Liver (tissue), 3 donors: ENCODE measurements around the gene MSI2.

Experiments
- EGR1 ChIP-seq, 2 donors: IDR thresholded peaks; 2 replicates each; pipeline ENCODE4 v1.6.1; 2016 to 2018; ENCODE audit warnings: antibody characterized with exemption in 2 of 2, low read depth in 2 of 2
- FOXA1 ChIP-seq: IDR thresholded peaks from 2 replicates; pipeline ENCODE4 v1.6.1; 2016; ENCODE audit warnings: antibody characterized with exemption
- NR2F2 ChIP-seq: IDR thresholded peaks from 2 replicates; pipeline ENCODE4 v1.6.1; 2016; ENCODE audit warnings: antibody characterized with exemption
- RAD21 ChIP-seq, 2 donors: IDR thresholded peaks; 2 replicates each; pipeline ENCODE4 v1.6.1; 2016; ENCODE audit warnings: antibody characterized with exemption in 2 of 2, mild to moderate bottlenecking in 2 of 2
- YY1 ChIP-seq: IDR thresholded peaks from 2 replicates; pipeline ENCODE4 v1.6.1; 2016; ENCODE audit warnings: antibody characterized with exemption, mild to moderate bottlenecking
- TF ChIP-seq, protein P1 (sequence below): fragments of 150-350 bp; IDR thresholded peaks from 2 replicates; pipeline ENCODE4 v1.5.1; 2017; ENCODE audit warnings: improper control_type of control experiment, low read depth, low read length; ENCODE audit not compliant: missing input control
- donor health status: healthy.
- donor health status: healthy.

GRCh38 chr17:57600074-57600473, 343.8 kb downstream of the MSI2 start:
- TF ChIP-seq, protein P1, sequence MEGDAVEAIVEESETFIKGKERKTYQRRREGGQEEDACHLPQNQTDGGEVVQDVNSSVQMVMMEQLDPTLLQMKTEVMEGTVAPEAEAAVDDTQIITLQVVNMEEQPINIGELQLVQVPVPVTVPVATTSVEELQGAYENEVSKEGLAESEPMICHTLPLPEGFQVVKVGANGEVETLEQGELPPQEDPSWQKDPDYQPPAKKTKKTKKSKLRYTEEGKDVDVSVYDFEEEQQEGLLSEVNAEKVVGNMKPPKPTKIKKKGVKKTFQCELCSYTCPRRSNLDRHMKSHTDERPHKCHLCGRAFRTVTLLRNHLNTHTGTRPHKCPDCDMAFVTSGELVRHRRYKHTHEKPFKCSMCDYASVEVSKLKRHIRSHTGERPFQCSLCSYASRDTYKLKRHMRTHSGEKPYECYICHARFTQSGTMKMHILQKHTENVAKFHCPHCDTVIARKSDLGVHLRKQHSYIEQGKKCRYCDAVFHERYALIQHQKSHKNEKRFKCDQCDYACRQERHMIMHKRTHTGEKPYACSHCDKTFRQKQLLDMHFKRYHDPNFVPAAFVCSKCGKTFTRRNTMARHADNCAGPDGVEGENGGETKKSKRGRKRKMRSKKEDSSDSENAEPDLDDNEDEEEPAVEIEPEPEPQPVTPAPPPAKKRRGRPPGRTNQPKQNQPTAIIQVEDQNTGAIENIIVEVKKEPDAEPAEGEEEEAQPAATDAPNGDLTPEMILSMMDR, result no peak
- TF ChIP-seq EGR1 (IDR thresholded peaks at IDR 0.05; ENCODE audit: low read depth in 2 of 2) (no peak), FOXA1 (no peak), YY1 (no peak), NR2F2 (no peak), RAD21 (IDR thresholded peaks at IDR 0.05) (no peak)
